Cardiac muscle cell (in vitro differentiated cells and primary cell): ENCODE measurements around the gene PKP4. TPM values are rescaled to one million over a fixed set of nuclear protein-coding genes. Genes with fewer than 3 reads are reported as not detected.

Experiments
- DNase-seq, 2 donors: peaks; one replicate each; pipeline versions ENCODE4 v3.0.0 to v3.0.0-alpha.2; 2010 to 2017; ENCODE audit warnings: low read depth in 1 of 2, low spot score in 1 of 2
- H3K27ac ChIP-seq: fragments of 200-600 bp; sonication (generic); 2 replicates; pipeline ENCODE4 v1.5.1; 2016
- H3K27me3 ChIP-seq: fragments of 200-600 bp; sonication (generic); 2 replicates; pipeline ENCODE4 v1.6.0; 2016; ENCODE audit warnings: control low read depth
- H3K36me3 ChIP-seq: fragments of 200-600 bp; sonication (generic); 2 replicates; pipeline ENCODE4 v1.5.1; 2016; ENCODE audit warnings: control low read depth
- H3K4me1 ChIP-seq: fragments of 200-600 bp; sonication (generic); 2 replicates; pipeline ENCODE4 v1.8.1; 2017; ENCODE audit warnings: low read depth, mild to moderate bottlenecking, mixed run types
- H3K4me3 ChIP-seq: fragments of 200-600 bp; sonication (generic); 2 replicates; pipeline ENCODE4 v1.5.1; 2016; ENCODE audit warnings: mild to moderate bottlenecking
- H3K9me3 ChIP-seq: fragments of 200-600 bp; sonication (generic); 2 replicates; pipeline ENCODE4 v1.5.1; 2017; ENCODE audit warnings: low read depth, mild to moderate bottlenecking, control low read depth
- CTCF ChIP-seq: IDR thresholded peaks from 2 replicates; pipeline ENCODE4 v1.5.1; 2012; ENCODE audit warnings: low read depth, mild to moderate bottlenecking, low read length
- polyA plus RNA-seq: library from polyadenylated mRNA; unstranded; fragments of >200 nt; fragmentation: Nextera tagmentation; extraction: Ambion mirVana; gene quantifications from 2 replicates; pipeline ENCODE4 v1.2.1, GENCODE V29; 2016
- total RNA-seq: library from RNA; depleted of rRNA; stranded (reverse); fragments of >200 nt; gene quantifications from 2 replicates; pipeline ENCODE4 v1.2.3, GENCODE V29; 2016

Gene PKP4
- total and polyA plus RNA-seq, 2 experiments from 2014 or later, result 7.2 to 73.1 TPM

DNA sequence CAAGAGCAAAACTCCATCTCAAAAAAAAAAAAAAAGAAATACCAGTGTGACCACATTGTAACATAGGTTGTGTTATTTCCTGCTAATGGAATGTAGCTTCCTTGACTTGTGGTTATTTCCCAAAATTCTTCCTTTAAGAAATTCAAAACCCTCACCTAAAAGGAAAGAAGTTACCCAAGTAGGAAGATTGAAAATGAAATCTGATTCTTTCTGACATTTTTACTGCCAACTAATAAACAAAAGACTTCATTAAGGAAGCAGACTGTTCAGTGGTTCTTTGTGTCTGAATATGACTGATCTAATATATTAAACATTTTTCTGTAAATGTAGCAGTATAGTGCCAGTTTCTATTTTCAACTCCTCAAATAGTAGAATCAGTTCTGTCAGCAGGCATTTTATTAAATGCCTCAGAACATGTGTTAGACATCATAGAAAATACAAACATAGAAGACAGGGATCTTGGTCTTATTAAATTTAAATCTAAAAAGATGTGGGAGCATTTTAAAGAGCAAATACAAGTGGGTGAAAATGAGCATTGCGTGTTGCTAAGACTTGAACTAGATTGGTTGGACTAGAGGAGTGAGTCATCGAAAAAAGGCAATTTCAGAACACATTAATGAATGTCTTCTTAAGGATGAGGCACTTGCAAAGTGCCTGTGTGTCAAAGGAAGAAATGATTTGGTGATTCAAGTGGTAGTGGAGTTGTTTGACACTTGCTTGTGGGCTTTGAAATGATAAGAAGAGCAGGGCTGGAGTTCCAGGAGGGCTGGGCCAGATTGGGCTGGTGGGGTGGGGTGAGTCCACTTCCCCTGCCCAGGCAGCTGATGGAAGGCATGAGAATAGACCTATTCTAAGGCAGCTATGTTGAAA lies 53.4 kb downstream of the PKP4 start:
- H3K27ac ChIP-seq, result no peak overlapping the region

GRCh38 chr2:158510887-158511286 lies 54.1 kb downstream of the PKP4 start:
- DNase-seq, result no peak
- Histone ChIP-seq H3K27ac (no peak overlapping the region), H3K27me3 (no peaks in the 10 kb centered on the region), H3K4me1 (no peaks in the 10 kb centered on the region), H3K4me3 (no peak overlapping the region), H3K9me3 (no peaks in the 10 kb centered on the region), H3K36me3 (no peaks in the 10 kb centered on the region)
- TF ChIP-seq CTCF, result no peak

More for the DNA sequence above, 53.4 kb downstream of the PKP4 start:
- no peaks in the 10 kb centered on the region for H3K27me3 ChIP-seq
- no peaks in the 10 kb centered on the region for H3K9me3 ChIP-seq
- H3K4me3 ChIP-seq, result no peak overlapping the region
- peak in 1 of 2 donors; percentile 25 for DNase-seq
- TF ChIP-seq CTCF, result no peak
- H3K36me3 ChIP-seq, result no peaks in the 10 kb centered on the region
- no peaks in the 10 kb centered on the region for H3K4me1 ChIP-seq

DNA sequence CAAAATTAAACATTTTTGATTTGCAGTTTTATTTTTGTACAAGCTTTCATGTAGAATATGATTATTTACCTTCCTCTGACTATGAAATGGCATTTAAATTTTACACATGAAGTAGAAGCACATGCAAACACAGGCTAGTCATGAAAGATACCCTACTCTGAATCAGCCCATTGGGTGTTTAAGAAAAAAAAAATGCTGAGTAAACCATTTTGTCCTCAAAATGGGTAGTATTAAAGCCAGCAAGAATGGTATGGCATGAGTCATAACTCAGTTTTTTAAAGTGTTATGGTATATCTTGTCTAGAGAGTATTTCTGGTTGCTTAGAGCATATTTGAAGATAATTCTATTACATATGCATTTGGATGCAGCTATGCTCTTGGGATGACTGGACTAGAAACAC lies 55.0 kb downstream of the PKP4 start:
- Histone ChIP-seq H3K27ac (no peak overlapping the region), H3K9me3 (no peaks in the 10 kb centered on the region), H3K4me1 (no peaks in the 10 kb centered on the region), H3K27me3 (no peaks in the 10 kb centered on the region), H3K36me3 (no peaks in the 10 kb centered on the region), H3K4me3 (no peak overlapping the region)
- TF ChIP-seq CTCF, result no peak
- no peak for DNase-seq

- no peak overlapping the region for H3K27ac ChIP-seq
- H3K9me3 ChIP-seq, result no peaks in the 10 kb centered on the region
- H3K36me3 ChIP-seq, result no peaks in the 10 kb centered on the region
- no peaks in the 10 kb centered on the region for H3K27me3 ChIP-seq
- no peak for DNase-seq
- H3K4me3 ChIP-seq, result no peak overlapping the region
- H3K4me1 ChIP-seq, result no peaks in the 10 kb centered on the region
- TF ChIP-seq CTCF, result no peak
These were observed 55.6 kb downstream of the PKP4 start for GRCh38 chr2:158512323-158512722.

DNA sequence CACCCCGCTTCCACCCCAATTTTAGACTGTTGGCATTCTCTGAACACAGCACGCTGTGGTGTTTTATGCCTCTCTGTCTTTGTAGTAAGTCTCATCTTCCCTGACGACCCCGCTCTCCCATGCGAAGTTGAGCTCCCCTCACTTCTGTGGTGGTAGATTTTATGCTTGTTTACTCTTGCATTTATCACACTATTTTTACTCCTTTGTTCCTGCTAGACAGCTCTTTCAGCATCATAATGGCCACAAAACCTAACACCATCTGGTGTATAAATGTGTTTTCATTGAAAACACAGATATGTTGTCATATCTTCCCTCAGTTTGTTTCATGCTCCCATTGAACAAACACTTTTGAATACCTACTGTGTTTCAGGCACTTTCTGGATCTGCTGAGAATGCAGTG lies 57.1 kb downstream of the PKP4 start:
- H3K9me3 ChIP-seq, result no peaks in the 10 kb centered on the region
- H3K4me1 ChIP-seq, result peaks cover 3% of the 10 kb centered on the region
- H3K36me3 ChIP-seq, result no peaks in the 10 kb centered on the region
- H3K27me3 ChIP-seq, result no peaks in the 10 kb centered on the region
- no peak overlapping the region for H3K27ac ChIP-seq
- TF ChIP-seq CTCF, result no peak
- H3K4me3 ChIP-seq, result no peak overlapping the region
- no peak for DNase-seq
